HepG2 (cell line): Measurements from ENCODE around the gene FAIM2. TPM values are rescaled to one million over a fixed set of nuclear protein-coding genes. Genes with fewer than 3 reads are reported as not detected.

Experiments used
- ATAC-seq: fragments of 200-7000 bp; cut with Tn5 transposase; 3 replicates; pipeline ENCODE4 v1.9.1; 2020; ENCODE audit warnings: mild to moderate bottlenecking, moderate library complexity
- BruUV-seq: library from RNA; stranded (reverse); fragments of 400-500 nt; replicated peaks from 2 replicates; lab custom pipeline; 2021; lab: Mats Ljungman, UMichigan
- CTCF ChIA-PET: fragments of 300-600 bp; formaldehyde crosslinking; extraction: SDS; loops from one replicate; lab custom pipeline; 2021; ENCODE audit warnings: low total read pairs, inconsistent platforms, low intra/inter-chr PET ratio; lab: Yijun Ruan, JAX
- POLR2A ChIA-PET: fragments of 350-600 bp; sonication (Branson Sonifier 250); formaldehyde crosslinking; loops from one replicate; lab custom pipeline; 2020; ENCODE audit warnings: antibody characterized with exemption, inconsistent platforms; lab: Yijun Ruan, JAX
- DNase-seq: peaks from one replicate; pipeline ENCODE4 v3.0.0-alpha.2; 2015; ENCODE audit warnings: low spot score
- FAIRE-seq: peaks from 3 replicates; lab custom pipeline; 2011; peaks lifted over from hg19 to GRCh38; lab: Jason Lieb, UNC
- H2AFZ ChIP-seq: one replicate; pipeline ENCODE4 v1.6.1; 2011; ENCODE audit warnings: low read length, inconsistent platforms
- H3K27ac ChIP-seq: fragments of 300-600 bp; 3 replicates; pipeline ENCODE4 v1.8.0; 2011; ENCODE audit warnings: mixed run types, mild to moderate bottlenecking, mixed read lengths, low read length, inconsistent platforms; ENCODE audit not compliant: insufficient read depth; ENCODE audit errors: extremely low read length
- H3K27me3 ChIP-seq, 2 experiments: fragments of 200-600 bp in 1 of 2; 2 replicates in 1 of 2; 3 replicates in 1 of 2; pipeline versions ENCODE4 v1.6.0 to v1.8.0; 2011; ENCODE audit warnings: low read length in 2 of 2, mild to moderate bottlenecking in 2 of 2, moderate library complexity in 2 of 2, inconsistent platforms in 1 of 2; ENCODE audit not compliant: insufficient read depth in 2 of 2, control insufficient read depth in 1 of 2
- H3K36me3 ChIP-seq, 2 experiments: fragments of 200-600 bp in 1 of 2; replicated peaks in 1 of 2; 2 replicates in 1 of 2; 3 replicates in 1 of 2; pipeline versions ENCODE4 v1.5.1 to v1.8.0; 2011; ENCODE audit warnings: low read length in 2 of 2, inconsistent platforms in 1 of 2; ENCODE audit not compliant: insufficient read depth in 2 of 2, control insufficient read depth in 1 of 2
- H3K4me1 ChIP-seq: 2 replicates; pipeline ENCODE4 v1.5.1; 2012; ENCODE audit warnings: low read length, inconsistent platforms; ENCODE audit not compliant: insufficient read depth
- H3K4me2 ChIP-seq: 2 replicates; pipeline ENCODE4 v1.6.0; 2011; ENCODE audit warnings: low read depth, low read length, inconsistent platforms
- H3K4me3 ChIP-seq, 3 experiments: fragments of 200-600 bp in 1 of 3; sonication (generic), shearing (Covaris generic) in 1 of 3; replicated peaks in 1 of 3; 2 replicates each; pipeline ENCODE4 v1.5.1; 2011 to 2016; ENCODE audit warnings: low read length in 3 of 3, inconsistent platforms in 2 of 3, low read depth in 2 of 3, mild to moderate bottlenecking in 2 of 3, control low read depth in 1 of 3, mixed read lengths in 1 of 3; ENCODE audit not compliant: insufficient read depth in 1 of 3
- H3K79me2 ChIP-seq: one replicate; pipeline ENCODE4 v1.6.1; 2011; ENCODE audit warnings: low read length, inconsistent platforms; ENCODE audit not compliant: insufficient read depth
- H3K9ac ChIP-seq: 2 replicates; pipeline ENCODE4 v1.6.0; 2011; ENCODE audit warnings: mild to moderate bottlenecking, low read depth, low read length, inconsistent platforms; ENCODE audit not compliant: insufficient read depth
- H3K9me3 ChIP-seq: 2 replicates; pipeline ENCODE4 v1.5.1; 2012; ENCODE audit warnings: mild to moderate bottlenecking, low read length
- H4K20me1 ChIP-seq: 2 replicates; pipeline ENCODE4 v1.6.0; 2011; ENCODE audit warnings: inconsistent platforms, mild to moderate bottlenecking, low read length, moderate library complexity; ENCODE audit not compliant: insufficient read depth
- CHD4 ChIP-seq: fragments of 200-600 bp; sonication (generic); IDR thresholded peaks from 2 replicates; pipeline ENCODE4 v1.7.0; 2017; ENCODE audit warnings: mild to moderate bottlenecking, low read length, borderline replicate concordance
- LCORL ChIP-seq, 2 experiments: fragments of 450-650 bp in 1 of 2; sonication (generic) in 1 of 2; formaldehyde crosslinking in 1 of 2; IDR thresholded peaks; 2 replicates each; pipeline versions ENCODE4 v1.5.0 to v1.6.1; 2017 to 2020; ENCODE audit warnings: antibody characterized with exemption in 1 of 2, missing genetic modification reagents in 1 of 2
- ZMYM4 ChIP-seq: sonication (generic); formaldehyde crosslinking; IDR thresholded peaks from 2 replicates; pipeline ENCODE4 v1.8.1; 2023; ENCODE audit warnings: mild to moderate bottlenecking, missing genetic modification reagents
- ZNF17 ChIP-seq: sonication (generic); formaldehyde crosslinking; IDR thresholded peaks from 2 replicates; pipeline ENCODE4 v1.5.0; 2020; ENCODE audit warnings: mild to moderate bottlenecking, missing genetic modification reagents
- ZZZ3 ChIP-seq: sonication (generic); formaldehyde crosslinking; IDR thresholded peaks from 2 replicates; pipeline ENCODE4 v1.4.0; 2020; ENCODE audit warnings: missing genetic modification reagents, mild to moderate bottlenecking, borderline replicate concordance
- WGBS: methylation state at CpG from one replicate; pipeline ENCODE4 v1.1.6; 2017; ENCODE audit warnings: low lambda C conversion rate; 5-methylcytosine and 5-hydroxymethylcytosine counted together
- in situ Hi-C: cut with HindIII; loops from 2 replicates; pipeline ENCODE4 v1.10.0; 2017; ENCODE audit warnings: low pct_unique_long_range_greater_than_20kb; ENCODE audit not compliant: extremely low pct_ligation_motif_present
- intact Hi-C: fragments of 100-400 bp; cut with micrococcal nuclease; formaldehyde crosslinking; loops from one replicate; pipeline ENCODE4 v1.10.0; 2022; ENCODE audit not compliant: unreplicated experiment
- polyA plus RNA-seq, 8 experiments: library from polyadenylated mRNA; depleted of rRNA in 3 of 8; stranded (reverse) in 7 of 8; unstranded in 1 of 8; fragments of >200 nt; fragmentation: Illumina TruSeq in 4 of 8; extraction: Trizol in 4 of 8; gene quantifications; 2 replicates each; pipeline versions ENCODE4 v1.2.1 to v1.2.3, GENCODE V29; 2011 to 2016; ENCODE audit warnings: low read depth in 4 of 8, missing spikeins in 1 of 8, mixed read lengths in 1 of 8; ENCODE audit not compliant: insufficient read depth in 1 of 8
- total RNA-seq, 5 experiments: library from RNA; depleted of rRNA; stranded (reverse); fragments of >200 nt; fragmentation: Illumina TruSeq; extraction: Trizol; gene quantifications; 2 replicates each; pipeline ENCODE4 v1.2.3, GENCODE V29; 2016; ENCODE audit warnings: low read depth in 1 of 5
- TF ChIP-seq, protein P1 (sequence below): IDR thresholded peaks from 2 replicates; pipeline ENCODE4 v1.6.1; 2012; ENCODE audit warnings: low read length, improper control_type of control experiment
- TF ChIP-seq, protein P2 (sequence below): sonication (generic); formaldehyde crosslinking; IDR thresholded peaks from 2 replicates; pipeline ENCODE4 v1.5.0; 2020; ENCODE audit warnings: mild to moderate bottlenecking, missing genetic modification reagents
- TF ChIP-seq, protein P3 (sequence below): IDR thresholded peaks from 2 replicates; pipeline ENCODE4 v1.6.1; 2016; ENCODE audit warnings: low read depth, missing genetic modification reagents, missing compliant biosample characterization

FAIM2 gene
- total and polyA plus RNA-seq, 2 of the 13 experiments (the other 11 are each of a cell fraction or from before 2014, with no cell fraction given) = not detected

DNA sequence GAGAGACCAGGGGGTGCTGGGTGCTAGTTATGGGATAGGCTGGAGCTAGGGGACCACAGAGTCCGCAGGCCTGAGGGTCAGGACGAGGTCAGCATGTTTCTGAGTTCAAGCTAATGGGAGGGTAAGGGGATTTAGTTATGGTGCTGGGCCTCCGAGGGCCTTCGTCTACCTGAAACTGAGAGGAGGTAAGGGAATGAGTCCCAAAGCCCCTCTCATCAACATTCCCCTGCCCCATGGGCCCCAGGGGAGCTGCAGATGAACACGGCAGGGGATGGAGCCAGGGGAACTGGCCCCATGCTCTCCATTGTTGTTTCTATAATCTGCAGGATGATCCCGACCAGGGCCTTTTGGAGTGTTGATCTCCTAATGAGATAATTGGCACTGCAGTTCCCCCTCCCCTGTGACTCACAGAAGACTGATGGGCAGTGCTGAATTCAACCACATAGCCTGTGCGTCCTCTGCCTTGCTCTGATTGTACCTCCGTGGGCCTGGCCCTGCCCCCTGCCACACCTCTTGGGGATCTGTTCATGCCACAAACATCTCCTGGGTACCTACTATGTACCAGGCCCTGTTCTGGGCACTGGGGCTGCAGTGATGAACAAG, 21.4 kb downstream of the FAIM2 start:
- Histone ChIP-seq H3K27ac (no peak overlapping the region), H3K9me3 (peaks cover 26% of the 10 kb centered on the region), H3K27me3 (peaks cover 2 to 37% of the 10 kb centered on the region in 2 experiments; a peak in 3 of 5 replicates), H3K9ac (no peak overlapping the region), H3K4me3 (no peak overlapping the region), H3K4me2 (no peak overlapping the region), H2AFZ (no peak overlapping the region), H3K36me3 (no peaks in the 10 kb centered on the region), H3K4me1 (peaks cover 28% of the 10 kb centered on the region), H4K20me1 (no peaks in the 10 kb centered on the region), H3K79me2 (no peaks in the 10 kb centered on the region)
- CTCF ChIA-PET = no interaction called here
- ATAC-seq (no peak), DNase-seq (no peak), FAIRE-seq (no peak)
- TF ChIP-seq, protein P1, sequence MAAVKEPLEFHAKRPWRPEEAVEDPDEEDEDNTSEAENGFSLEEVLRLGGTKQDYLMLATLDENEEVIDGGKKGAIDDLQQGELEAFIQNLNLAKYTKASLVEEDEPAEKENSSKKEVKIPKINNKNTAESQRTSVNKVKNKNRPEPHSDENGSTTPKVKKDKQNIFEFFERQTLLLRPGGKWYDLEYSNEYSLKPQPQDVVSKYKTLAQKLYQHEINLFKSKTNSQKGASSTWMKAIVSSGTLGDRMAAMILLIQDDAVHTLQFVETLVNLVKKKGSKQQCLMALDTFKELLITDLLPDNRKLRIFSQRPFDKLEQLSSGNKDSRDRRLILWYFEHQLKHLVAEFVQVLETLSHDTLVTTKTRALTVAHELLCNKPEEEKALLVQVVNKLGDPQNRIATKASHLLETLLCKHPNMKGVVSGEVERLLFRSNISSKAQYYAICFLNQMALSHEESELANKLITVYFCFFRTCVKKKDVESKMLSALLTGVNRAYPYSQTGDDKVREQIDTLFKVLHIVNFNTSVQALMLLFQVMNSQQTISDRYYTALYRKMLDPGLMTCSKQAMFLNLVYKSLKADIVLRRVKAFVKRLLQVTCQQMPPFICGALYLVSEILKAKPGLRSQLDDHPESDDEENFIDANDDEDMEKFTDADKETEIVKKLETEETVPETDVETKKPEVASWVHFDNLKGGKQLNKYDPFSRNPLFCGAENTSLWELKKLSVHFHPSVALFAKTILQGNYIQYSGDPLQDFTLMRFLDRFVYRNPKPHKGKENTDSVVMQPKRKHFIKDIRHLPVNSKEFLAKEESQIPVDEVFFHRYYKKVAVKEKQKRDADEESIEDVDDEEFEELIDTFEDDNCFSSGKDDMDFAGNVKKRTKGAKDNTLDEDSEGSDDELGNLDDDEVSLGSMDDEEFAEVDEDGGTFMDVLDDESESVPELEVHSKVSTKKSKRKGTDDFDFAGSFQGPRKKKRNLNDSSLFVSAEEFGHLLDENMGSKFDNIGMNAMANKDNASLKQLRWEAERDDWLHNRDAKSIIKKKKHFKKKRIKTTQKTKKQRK = no peak
- TF ChIP-seq ZNF17 (CRISPR knock-in tag) (no peak), ZMYM4 (CRISPR knock-in tag) (no peak), CHD4 (no peak), ZZZ3 (CRISPR knock-in tag) (no peak), LCORL (IDR thresholded peaks at IDR 0.05) (no peak), LCORL (CRISPR knock-in tag; IDR thresholded peaks at IDR 0.05) (no peak)
- TF ChIP-seq, protein P2, sequence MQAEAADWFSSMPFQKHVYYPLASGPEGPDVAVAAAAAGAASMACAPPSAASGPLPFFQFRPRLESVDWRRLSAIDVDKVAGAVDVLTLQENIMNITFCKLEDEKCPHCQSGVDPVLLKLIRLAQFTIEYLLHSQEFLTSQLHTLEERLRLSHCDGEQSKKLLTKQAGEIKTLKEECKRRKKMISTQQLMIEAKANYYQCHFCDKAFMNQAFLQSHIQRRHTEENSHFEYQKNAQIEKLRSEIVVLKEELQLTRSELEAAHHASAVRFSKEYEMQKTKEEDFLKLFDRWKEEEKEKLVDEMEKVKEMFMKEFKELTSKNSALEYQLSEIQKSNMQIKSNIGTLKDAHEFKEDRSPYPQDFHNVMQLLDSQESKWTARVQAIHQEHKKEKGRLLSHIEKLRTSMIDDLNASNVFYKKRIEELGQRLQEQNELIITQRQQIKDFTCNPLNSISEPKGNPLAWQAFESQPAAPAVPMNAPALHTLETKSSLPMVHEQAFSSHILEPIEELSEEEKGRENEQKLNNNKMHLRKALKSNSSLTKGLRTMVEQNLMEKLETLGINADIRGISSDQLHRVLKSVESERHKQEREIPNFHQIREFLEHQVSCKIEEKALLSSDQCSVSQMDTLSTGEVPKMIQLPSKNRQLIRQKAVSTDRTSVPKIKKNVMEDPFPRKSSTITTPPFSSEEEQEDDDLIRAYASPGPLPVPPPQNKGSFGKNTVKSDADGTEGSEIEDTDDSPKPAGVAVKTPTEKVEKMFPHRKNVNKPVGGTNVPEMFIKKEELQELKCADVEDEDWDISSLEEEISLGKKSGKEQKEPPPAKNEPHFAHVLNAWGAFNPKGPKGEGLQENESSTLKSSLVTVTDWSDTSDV (CRISPR knock-in tag) = no peak
- TF ChIP-seq, protein P3, sequence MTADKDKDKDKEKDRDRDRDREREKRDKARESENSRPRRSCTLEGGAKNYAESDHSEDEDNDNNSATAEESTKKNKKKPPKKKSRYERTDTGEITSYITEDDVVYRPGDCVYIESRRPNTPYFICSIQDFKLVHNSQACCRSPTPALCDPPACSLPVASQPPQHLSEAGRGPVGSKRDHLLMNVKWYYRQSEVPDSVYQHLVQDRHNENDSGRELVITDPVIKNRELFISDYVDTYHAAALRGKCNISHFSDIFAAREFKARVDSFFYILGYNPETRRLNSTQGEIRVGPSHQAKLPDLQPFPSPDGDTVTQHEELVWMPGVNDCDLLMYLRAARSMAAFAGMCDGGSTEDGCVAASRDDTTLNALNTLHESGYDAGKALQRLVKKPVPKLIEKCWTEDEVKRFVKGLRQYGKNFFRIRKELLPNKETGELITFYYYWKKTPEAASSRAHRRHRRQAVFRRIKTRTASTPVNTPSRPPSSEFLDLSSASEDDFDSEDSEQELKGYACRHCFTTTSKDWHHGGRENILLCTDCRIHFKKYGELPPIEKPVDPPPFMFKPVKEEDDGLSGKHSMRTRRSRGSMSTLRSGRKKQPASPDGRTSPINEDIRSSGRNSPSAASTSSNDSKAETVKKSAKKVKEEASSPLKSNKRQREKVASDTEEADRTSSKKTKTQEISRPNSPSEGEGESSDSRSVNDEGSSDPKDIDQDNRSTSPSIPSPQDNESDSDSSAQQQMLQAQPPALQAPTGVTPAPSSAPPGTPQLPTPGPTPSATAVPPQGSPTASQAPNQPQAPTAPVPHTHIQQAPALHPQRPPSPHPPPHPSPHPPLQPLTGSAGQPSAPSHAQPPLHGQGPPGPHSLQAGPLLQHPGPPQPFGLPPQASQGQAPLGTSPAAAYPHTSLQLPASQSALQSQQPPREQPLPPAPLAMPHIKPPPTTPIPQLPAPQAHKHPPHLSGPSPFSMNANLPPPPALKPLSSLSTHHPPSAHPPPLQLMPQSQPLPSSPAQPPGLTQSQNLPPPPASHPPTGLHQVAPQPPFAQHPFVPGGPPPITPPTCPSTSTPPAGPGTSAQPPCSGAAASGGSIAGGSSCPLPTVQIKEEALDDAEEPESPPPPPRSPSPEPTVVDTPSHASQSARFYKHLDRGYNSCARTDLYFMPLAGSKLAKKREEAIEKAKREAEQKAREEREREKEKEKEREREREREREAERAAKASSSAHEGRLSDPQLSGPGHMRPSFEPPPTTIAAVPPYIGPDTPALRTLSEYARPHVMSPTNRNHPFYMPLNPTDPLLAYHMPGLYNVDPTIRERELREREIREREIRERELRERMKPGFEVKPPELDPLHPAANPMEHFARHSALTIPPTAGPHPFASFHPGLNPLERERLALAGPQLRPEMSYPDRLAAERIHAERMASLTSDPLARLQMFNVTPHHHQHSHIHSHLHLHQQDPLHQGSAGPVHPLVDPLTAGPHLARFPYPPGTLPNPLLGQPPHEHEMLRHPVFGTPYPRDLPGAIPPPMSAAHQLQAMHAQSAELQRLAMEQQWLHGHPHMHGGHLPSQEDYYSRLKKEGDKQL (CRISPR knock-in tag) = no peak
- intact Hi-C loops (no loop called here), in situ Hi-C loops (no loop called here)
- no TSS peak for BruUV-seq
- POLR2A ChIA-PET = no interaction called here
- 7% methylated on average over 4 of the region's 8 CpGs for WGBS
